ENCODE results near the gene ATP2A1.

Gene ATP2A1

GRCh38 chr16:28839004-28839639, 39.2 kb upstream of the ATP2A1 start:
- H3K4me3 ChIP-seq (ENCODE audit: low read depth in 1 of 2, low read length in 2 of 2), result no peak overlapping the region
- no peak overlapping the region for H2AFZ ChIP-seq (ENCODE audit: low read depth, low read length)
- no peak overlapping the region for H3K9ac ChIP-seq (ENCODE audit: low read depth, low read length)
- TF ChIP-seq EZH2 (IDR thresholded peaks at IDR 0.05; ENCODE audit: borderline replicate concordance, low read depth, low read length, severe bottlenecking), result no peak
- H3K79me2 ChIP-seq (ENCODE audit: insufficient read depth, low read length), result peaks cover 3% of the 10 kb centered on the region; the same call in 1 of the 2 replicates
- peaks cover 71% of the 10 kb centered on the region for H3K36me3 ChIP-seq (ENCODE audit: insufficient read depth, low read length)
- peaks cover 44% of the 10 kb centered on the region for H4K20me1 ChIP-seq (ENCODE audit: insufficient read depth, low read length)
- no peak overlapping the region for H3K27ac ChIP-seq (ENCODE audit: low read length)
- no peak overlapping the region for H3K4me2 ChIP-seq (ENCODE audit: insufficient read depth, low read length)
- no peak for ATAC-seq (ENCODE audit: insufficient read depth, low read depth)
- 0 out of 2 replicates have a peak, but pooled peaks cover 3% of the 10 kb centered on the region for H3K4me1 ChIP-seq (ENCODE audit: insufficient read depth, low read length)
- DNase-seq, result no peak
- H3K9me3 ChIP-seq (ENCODE audit: insufficient read depth, low read length, severe bottlenecking), result no peaks in the 10 kb centered on the region
- no peaks in the 10 kb centered on the region for H3K27me3 ChIP-seq (ENCODE audit: insufficient read depth, low read length, poor library complexity)

- peaks cover 71% of the 10 kb centered on the region for H3K36me3 ChIP-seq (ENCODE audit: insufficient read depth, low read length)
- H3K9ac ChIP-seq (ENCODE audit: low read depth, low read length), result no peak overlapping the region
Measured at GRCh38 chr16:28839899-28840298, 38.4 kb upstream of the ATP2A1 start.

GRCh38 chr16:28842696-28843095, 35.6 kb upstream of the ATP2A1 start:
- Histone ChIP-seq H3K79me2 (ENCODE audit: insufficient read depth, low read length) (peaks cover 36% of the 10 kb centered on the region), H3K4me1 (ENCODE audit: insufficient read depth, low read length) (peaks cover 30% of the 10 kb centered on the region), H3K4me3 (ENCODE audit: low read depth in 1 of 2, low read length in 2 of 2) (no peak overlapping the region), H3K9me3 (ENCODE audit: insufficient read depth, low read length, severe bottlenecking) (no peaks in the 10 kb centered on the region), H2AFZ (ENCODE audit: low read depth, low read length) (no peak overlapping the region), H3K9ac (ENCODE audit: low read depth, low read length) (no peak overlapping the region), H3K27ac (ENCODE audit: low read length) (no peak overlapping the region), H3K27me3 (ENCODE audit: insufficient read depth, low read length, poor library complexity) (no peaks in the 10 kb centered on the region), H3K36me3 (ENCODE audit: insufficient read depth, low read length) (peaks cover 53% of the 10 kb centered on the region), H4K20me1 (ENCODE audit: insufficient read depth, low read length) (peaks cover 35% of the 10 kb centered on the region), H3K4me2 (ENCODE audit: insufficient read depth, low read length) (no peak overlapping the region)
- no peak for ATAC-seq (ENCODE audit: insufficient read depth, low read depth)
- no peak for DNase-seq
- no peak for TF ChIP-seq CTCF (IDR thresholded peaks at IDR 0.05; ENCODE audit: borderline replicate concordance, extremely low read depth, low read length, poor library complexity, severe bottlenecking)
- TF ChIP-seq EZH2 (IDR thresholded peaks at IDR 0.05; ENCODE audit: borderline replicate concordance, low read depth, low read length, severe bottlenecking), result no peak

More at GRCh38 chr16:28839899-28840298, 38.4 kb upstream of the ATP2A1 start:
- H3K4me1 ChIP-seq (ENCODE audit: insufficient read depth, low read length), result peaks cover 11% of the 10 kb centered on the region
- ATAC-seq (ENCODE audit: insufficient read depth, low read depth) (no peak), DNase-seq (no peak)
- no peaks in the 10 kb centered on the region for H3K9me3 ChIP-seq (ENCODE audit: insufficient read depth, low read length, severe bottlenecking)
- H3K27ac ChIP-seq (ENCODE audit: low read length), result no peak overlapping the region; the same call in 1 of the 2 replicates
- peaks cover 44% of the 10 kb centered on the region for H4K20me1 ChIP-seq (ENCODE audit: insufficient read depth, low read length)
- H3K79me2 ChIP-seq (ENCODE audit: insufficient read depth, low read length), result peaks cover 11% of the 10 kb centered on the region
- H3K27me3 ChIP-seq (ENCODE audit: insufficient read depth, low read length, poor library complexity), result no peaks in the 10 kb centered on the region
- H3K4me3 ChIP-seq (ENCODE audit: low read depth in 1 of 2, low read length in 2 of 2), result no peak overlapping the region
- no peak overlapping the region for H2AFZ ChIP-seq (ENCODE audit: low read depth, low read length)
- H3K4me2 ChIP-seq (ENCODE audit: insufficient read depth, low read length), result no peak overlapping the region
- TF ChIP-seq EZH2 (IDR thresholded peaks at IDR 0.05; ENCODE audit: borderline replicate concordance, low read depth, low read length, severe bottlenecking) (no peak), CTCF (IDR thresholded peaks at IDR 0.05; ENCODE audit: borderline replicate concordance, extremely low read depth, low read length, poor library complexity, severe bottlenecking) (no peak)

GRCh38 chr16:28843766-28844165, 34.5 kb upstream of the ATP2A1 start:
- no peak overlapping the region for H3K9ac ChIP-seq (ENCODE audit: low read depth, low read length)
- no peak overlapping the region for H3K4me3 ChIP-seq (ENCODE audit: low read depth in 1 of 2, low read length in 2 of 2)
- no peaks in the 10 kb centered on the region for H3K9me3 ChIP-seq (ENCODE audit: insufficient read depth, low read length, severe bottlenecking)
- H3K36me3 ChIP-seq (ENCODE audit: insufficient read depth, low read length), result peaks cover 43% of the 10 kb centered on the region
- no peak overlapping the region for H2AFZ ChIP-seq (ENCODE audit: low read depth, low read length)
- peaks cover 28% of the 10 kb centered on the region for H4K20me1 ChIP-seq (ENCODE audit: insufficient read depth, low read length)
- peak overlapping the region; percentile 5; the same call in 1 of the 2 replicates for H3K4me2 ChIP-seq (ENCODE audit: insufficient read depth, low read length)
- no peak for ATAC-seq (ENCODE audit: insufficient read depth, low read depth)
- DNase-seq, result no peak
- H3K27ac ChIP-seq (ENCODE audit: low read length), result no peak overlapping the region
- TF ChIP-seq EZH2 (IDR thresholded peaks at IDR 0.05; ENCODE audit: borderline replicate concordance, low read depth, low read length, severe bottlenecking), result no peak
- no peak for TF ChIP-seq CTCF (IDR thresholded peaks at IDR 0.05; ENCODE audit: borderline replicate concordance, extremely low read depth, low read length, poor library complexity, severe bottlenecking)
- no peaks in the 10 kb centered on the region for H3K27me3 ChIP-seq (ENCODE audit: insufficient read depth, low read length, poor library complexity)
- H3K79me2 ChIP-seq (ENCODE audit: insufficient read depth, low read length), result peaks cover 41% of the 10 kb centered on the region
- peaks cover 30% of the 10 kb centered on the region for H3K4me1 ChIP-seq (ENCODE audit: insufficient read depth, low read length)
